Endothelial cell of umbilical vein (primary cell): ENCODE data around the gene ZBTB7C. TPM values are rescaled to one million over a fixed set of nuclear protein-coding genes. Genes with fewer than 3 reads are reported as not detected.

ENCODE experiments used
- BruUV-seq: library from RNA; stranded (reverse); fragments of 400-500 nt; replicated peaks from 2 replicates; lab custom pipeline; 2021; lab: Mats Ljungman, UMichigan
- CTCF ChIA-PET: fragments of 300-600, 350-600 bp; sonication (Branson Sonifier 250); formaldehyde crosslinking; loops from one replicate; lab custom pipeline; 2021; ENCODE audit warnings: antibody characterized with exemption, inconsistent platforms; lab: Charles Lee
- POLR2A ChIA-PET: fragments of 300-600, 350-600 bp; sonication (Branson Sonifier 250); formaldehyde crosslinking; loops from one replicate; lab custom pipeline; 2021; ENCODE audit warnings: antibody characterized with exemption, inconsistent platforms; lab: Charles Lee
- DNase-seq: peaks from one replicate; pipeline ENCODE4 v3.0.0-alpha.2; 2011; ENCODE audit warnings: low read depth, low spot score
- FAIRE-seq: peaks from 2 replicates; lab custom pipeline; 2011; peaks lifted over from hg19 to GRCh38; lab: Jason Lieb, UNC
- H2AFZ ChIP-seq: 2 replicates; pipeline ENCODE4 v1.6.0; 2012; ENCODE audit warnings: low read depth, low read length, control low read depth, inconsistent platforms
- H3K27ac ChIP-seq: 2 replicates; pipeline ENCODE4 v1.5.1; 2011; ENCODE audit warnings: low read depth, mild to moderate bottlenecking, control low read depth, low read length, moderate library complexity; ENCODE audit not compliant: insufficient read depth
- H3K27me3 ChIP-seq, 2 experiments: 2 replicates each; pipeline versions ENCODE4 v1.6.0 to v1.6.1; 2011; ENCODE audit warnings: low read length in 2 of 2, mixed read lengths in 1 of 2; ENCODE audit not compliant: control insufficient read depth in 2 of 2, insufficient read depth in 2 of 2
- H3K36me3 ChIP-seq, 2 experiments: 2 replicates in 1 of 2; 3 replicates in 1 of 2; pipeline ENCODE4 v1.5.1; 2011; ENCODE audit warnings: low read length in 2 of 2, mild to moderate bottlenecking in 1 of 2, moderate library complexity in 1 of 2; ENCODE audit not compliant: control insufficient read depth in 2 of 2, insufficient read depth in 2 of 2; ENCODE audit errors: extremely low read depth in 1 of 2
- H3K4me1 ChIP-seq: 3 replicates; pipeline ENCODE4 v1.5.1; 2011; ENCODE audit warnings: mild to moderate bottlenecking, low read length; ENCODE audit not compliant: control insufficient read depth, insufficient read depth; ENCODE audit errors: extremely low read depth
- H3K4me2 ChIP-seq: 2 replicates; pipeline ENCODE4 v1.6.1; 2011; ENCODE audit warnings: low read length, control low read depth, mixed read lengths; ENCODE audit not compliant: insufficient read depth
- H3K4me3 ChIP-seq, 3 experiments: fragments of 200-600 bp in 1 of 3; sonication (generic), shearing (Covaris generic) in 1 of 3; replicated peaks in 1 of 3; 2 replicates each; pipeline ENCODE4 v1.5.1; 2011 to 2016; ENCODE audit warnings: control low read depth in 3 of 3, low read length in 3 of 3, mild to moderate bottlenecking in 2 of 3, inconsistent platforms in 1 of 3, low read depth in 1 of 3, moderate library complexity in 1 of 3; ENCODE audit not compliant: insufficient read depth in 1 of 3
- H3K79me2 ChIP-seq: 2 replicates; pipeline ENCODE4 v1.6.0; 2012; ENCODE audit warnings: low read length, inconsistent platforms; ENCODE audit not compliant: control insufficient read depth, insufficient read depth
- H3K9ac ChIP-seq: replicated peaks from 2 replicates; pipeline ENCODE3; 2011; ENCODE audit warnings: low read length, control low read depth; ENCODE audit not compliant: insufficient read depth; ENCODE audit errors: extremely low read depth
- H3K9me1 ChIP-seq: replicated peaks from 3 replicates; pipeline ENCODE4 v1.6.0; 2011; ENCODE audit warnings: mild to moderate bottlenecking, low read length; ENCODE audit not compliant: control insufficient read depth, insufficient read depth; ENCODE audit errors: extremely low read depth
- H3K9me3 ChIP-seq: replicated peaks from 2 replicates; pipeline ENCODE4 v1.5.1; 2012; ENCODE audit warnings: low read length, inconsistent platforms; ENCODE audit not compliant: control insufficient read depth, insufficient read depth
- H4K20me1 ChIP-seq: replicated peaks from 2 replicates; pipeline ENCODE3; 2011; ENCODE audit warnings: mild to moderate bottlenecking, low read length; ENCODE audit not compliant: control insufficient read depth, insufficient read depth; ENCODE audit errors: extremely low read depth
- CTCF ChIP-seq, 2 donors: IDR thresholded peaks; 1 replicate in 1 of 2; 2 replicates in 1 of 2; pipeline ENCODE4 v1.5.1; 2011; ENCODE audit warnings: low read length in 2 of 2, mild to moderate bottlenecking in 2 of 2, moderate library complexity in 2 of 2, control low read depth in 1 of 2, inconsistent platforms in 1 of 2, low read depth in 1 of 2; ENCODE audit not compliant: insufficient read depth in 1 of 2; ENCODE audit errors: extremely low read depth in 1 of 2
- EZH2 ChIP-seq: IDR thresholded peaks from 2 replicates; pipeline ENCODE4 v1.6.1; 2012; ENCODE audit warnings: borderline replicate concordance, low read depth, mild to moderate bottlenecking, moderate library complexity, low read length, inconsistent platforms; ENCODE audit not compliant: severe bottlenecking
- FOS ChIP-seq: IDR thresholded peaks from 2 replicates; pipeline ENCODE4 v1.6.1; 2011; ENCODE audit warnings: mild to moderate bottlenecking, low read length, moderate library complexity, borderline replicate concordance; ENCODE audit not compliant: insufficient read depth
- GATA2 ChIP-seq: IDR thresholded peaks from 2 replicates; pipeline ENCODE4 v1.7.0; 2011; ENCODE audit warnings: low read depth, mild to moderate bottlenecking, moderate library complexity, mixed read lengths, low read length; ENCODE audit not compliant: insufficient read length, insufficient read depth
- JUN ChIP-seq: IDR thresholded peaks from 2 replicates; pipeline ENCODE4 v1.6.1; 2011; ENCODE audit warnings: borderline replicate concordance, low read depth; ENCODE audit not compliant: insufficient read length, insufficient read depth
- MAX ChIP-seq: IDR thresholded peaks from 2 replicates; pipeline ENCODE4 v1.6.1; 2011; ENCODE audit not compliant: insufficient read depth, insufficient read length
- MYC ChIP-seq: IDR thresholded peaks from one replicate; pipeline ENCODE4 v1.6.1; 2011; ENCODE audit warnings: mild to moderate bottlenecking, low read depth, low read length
- POLR2A ChIP-seq: IDR thresholded peaks from 2 replicates; pipeline ENCODE4 v1.6.1; 2012; ENCODE audit warnings: low read depth, mild to moderate bottlenecking, control low read depth, low read length
- POLR2AphosphoS5 ChIP-seq: IDR thresholded peaks from 2 replicates; pipeline ENCODE4 v1.6.1; 2012; ENCODE audit warnings: low read depth, mild to moderate bottlenecking, control low read depth, low read length, moderate library complexity; ENCODE audit not compliant: insufficient read depth
- dilution Hi-C: fragments of 300-500 bp; cut with MboI; formaldehyde crosslinking; loops from one replicate; pipeline ENCODE4 v1.15.0; 2019; ENCODE audit warnings: low sequenced_read_pairs; ENCODE audit not compliant: extremely low pct_ligation_motif_present
- intact Hi-C: fragments of 100-400 bp; cut with micrococcal nuclease; formaldehyde crosslinking; loops from one replicate; pipeline ENCODE4 v1.10.0; 2022
- polyA plus RNA-seq, 4 experiments: library from polyadenylated mRNA; depleted of rRNA in 3 of 4; stranded (reverse) in 3 of 4; unstranded in 1 of 4; fragments of >200 nt; gene quantifications; 2 replicates each; pipeline versions ENCODE4 v1.2.1 to v1.2.3, GENCODE V29; 2011 to 2012; ENCODE audit warnings: missing spikeins in 1 of 4
- total RNA-seq: library from RNA; stranded (reverse); gene quantifications from 2 replicates; pipeline ENCODE4 v1.2.3, GENCODE V29; 2021

Gene ZBTB7C
- total and polyA plus RNA-seq, 2 donors (not counting 3 experiments of a cell fraction or from before 2014, with no cell fraction given), result not detected

- CTCF ChIA-PET, result no interaction called here
- Histone ChIP-seq H2AFZ (no peak overlapping the region), H3K36me3 (no peaks in the 10 kb centered on the region), H3K4me2 (no peak overlapping the region), H4K20me1 (no peaks in the 10 kb centered on the region), H3K79me2 (no peaks in the 10 kb centered on the region), H3K9me3 (no peaks in the 10 kb centered on the region), H3K4me1 (no peaks in the 10 kb centered on the region), H3K27me3 (no peaks in the 10 kb centered on the region), H3K4me3 (no peak overlapping the region), H3K27ac (no peak overlapping the region), H3K9ac (no peak overlapping the region), H3K9me1 (no peaks in the 10 kb centered on the region)
- no peak for DNase-seq
- no peak for FAIRE-seq
- intact Hi-C loops, result no loop called here
- no TSS peak for BruUV-seq
- POLR2A ChIA-PET, result no interaction called here
- dilution Hi-C loops, result no loop called here
- TF ChIP-seq MYC (no peak), EZH2 (no peak), FOS (no peak), CTCF (IDR thresholded peaks at IDR 0.05; ENCODE audit: extremely low read depth in 1 of 2, insufficient read depth in 1 of 2, low read depth in 1 of 2, low read length in 2 of 2) (no peak), POLR2A (no peak), POLR2AphosphoS5 (no peak), MAX (no peak), JUN (no peak), GATA2 (no peak)
Observed at GRCh38 chr18:48084041-48084757, 325.0 kb downstream of the ZBTB7C start.
